BJ (cell line): ENCODE results near the gene RASGRP2. TPM values are rescaled to one million over a fixed set of nuclear protein-coding genes. Genes with fewer than 3 reads are reported as not detected.

Experiments used
- CTCF ChIA-PET: fragments of 350-600 bp; formaldehyde crosslinking; extraction: SDS; loops from one replicate; lab custom pipeline; 2021; ENCODE audit warnings: antibody characterized with exemption, inconsistent platforms; lab: Yijun Ruan, JAX
- POLR2A ChIA-PET: fragments of 300-600 bp; sonication (Branson Sonifier 250); formaldehyde crosslinking; extraction: SDS; loops from one replicate; lab custom pipeline; 2021; ENCODE audit warnings: antibody characterized with exemption; lab: Charles Lee
- DNase-seq: peaks from one replicate; pipeline ENCODE4 v3.0.0-alpha.2; 2011; ENCODE audit warnings: low read depth
- H3K27me3 ChIP-seq: 2 replicates; pipeline ENCODE4 v1.6.0; 2011; ENCODE audit warnings: low read length; ENCODE audit not compliant: control insufficient read depth, insufficient read depth
- H3K36me3 ChIP-seq: 2 replicates; pipeline ENCODE4 v1.5.1; 2011; ENCODE audit warnings: low read length; ENCODE audit not compliant: control insufficient read depth, insufficient read depth
- H3K4me3 ChIP-seq: 2 replicates; pipeline ENCODE4 v1.5.1; 2011; ENCODE audit warnings: low read depth, mild to moderate bottlenecking, control low read depth, low read length
- CTCF ChIP-seq: IDR thresholded peaks from 2 replicates; pipeline ENCODE4 v1.5.1; 2011; ENCODE audit warnings: low read depth, mild to moderate bottlenecking, control low read depth, inconsistent platforms, low read length, moderate library complexity; ENCODE audit not compliant: insufficient read depth
- polyA plus RNA-seq: library from polyadenylated mRNA; depleted of rRNA; stranded (reverse); fragments of >200 nt; gene quantifications from 2 replicates; pipeline ENCODE4 v1.2.3, GENCODE V29; 2011

The RASGRP2 gene
- polyA plus RNA-seq, 1 experiment, result 5.3 TPM

DNA sequence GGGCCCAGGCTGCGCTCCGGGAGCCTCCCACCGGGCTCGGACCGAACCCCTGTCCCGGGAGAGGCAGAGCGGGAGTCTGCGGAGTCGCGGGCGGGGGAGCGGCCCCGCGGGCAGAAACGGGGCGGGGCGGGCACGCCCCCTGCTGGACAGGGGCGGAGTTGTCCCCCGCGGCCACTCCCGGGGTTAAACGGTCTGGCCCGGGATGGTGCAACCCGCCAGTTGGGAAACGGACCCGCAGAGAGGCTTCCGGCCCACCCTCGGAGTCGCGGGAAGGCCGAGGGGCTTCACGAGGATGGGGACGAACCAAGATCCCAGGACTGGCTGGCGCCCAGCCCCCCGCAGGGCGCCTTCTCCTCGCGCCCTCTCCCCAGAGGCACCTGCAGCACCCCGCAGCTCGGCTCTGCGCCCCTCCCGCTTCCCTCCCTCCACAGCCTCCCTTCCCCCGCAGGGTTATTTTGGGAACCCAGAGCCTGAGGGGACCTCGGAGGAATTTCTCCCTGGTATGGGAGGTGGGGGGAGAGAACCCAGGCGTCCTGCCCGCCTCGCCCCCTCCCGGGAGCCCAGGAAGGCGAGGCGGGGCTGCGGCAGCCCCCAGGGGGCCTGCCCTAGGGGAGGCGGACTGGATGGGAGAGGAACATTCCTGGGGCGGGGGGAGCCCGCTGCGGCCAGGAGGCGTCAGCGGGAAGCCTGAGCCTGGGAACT, 902 bp downstream of the RASGRP2 start:
- Histone ChIP-seq H3K36me3 (no peaks in the 10 kb centered on the region), H3K4me3 (peak overlapping the region; percentile 52), H3K27me3 (peaks cover 38% of the 10 kb centered on the region)
- TF ChIP-seq CTCF, result peak; percentile 73
- no peak for DNase-seq
- ChIA-PET CTCF (interaction anchor here (0.6 to 4.7 kb wide), 18 partner anchors 9 to 169 kb away, joined by 3 to 19 read pairs (median 4); partner anchors contain the start of genes PYGM and SF1), POLR2A (no interaction called here)

- Histone ChIP-seq H3K4me3 (peak overlapping the region; percentile 52), H3K36me3 (no peaks in the 10 kb centered on the region), H3K27me3 (peaks cover 38% of the 10 kb centered on the region)
- ChIA-PET CTCF (interaction anchor here (0.9 to 4.7 kb wide), 17 partner anchors 9 to 107 kb away, joined by 3 to 19 read pairs (median 4); partner anchors contain the start of genes PYGM and SF1), POLR2A (no interaction called here)
- no peak for TF ChIP-seq CTCF
- no peak for DNase-seq
Measured at GRCh38 chr11:64742087-64742888, 1.7 kb downstream of the RASGRP2 start.

- CTCF ChIA-PET, result interaction anchor here (0.9 to 4.7 kb wide), 11 partner anchors 8 to 89 kb away, joined by 3 to 19 read pairs (median 6); partner anchors contain the start of gene PYGM
- POLR2A ChIA-PET, result no interaction called here
- no peak for DNase-seq
- Histone ChIP-seq H3K36me3 (no peaks in the 10 kb centered on the region), H3K4me3 (no peak overlapping the region), H3K27me3 (peaks cover 40% of the 10 kb centered on the region)
- no peak for TF ChIP-seq CTCF
Measured at GRCh38 chr11:64741375-64742086, 2.4 kb downstream of the RASGRP2 start.

DNA sequence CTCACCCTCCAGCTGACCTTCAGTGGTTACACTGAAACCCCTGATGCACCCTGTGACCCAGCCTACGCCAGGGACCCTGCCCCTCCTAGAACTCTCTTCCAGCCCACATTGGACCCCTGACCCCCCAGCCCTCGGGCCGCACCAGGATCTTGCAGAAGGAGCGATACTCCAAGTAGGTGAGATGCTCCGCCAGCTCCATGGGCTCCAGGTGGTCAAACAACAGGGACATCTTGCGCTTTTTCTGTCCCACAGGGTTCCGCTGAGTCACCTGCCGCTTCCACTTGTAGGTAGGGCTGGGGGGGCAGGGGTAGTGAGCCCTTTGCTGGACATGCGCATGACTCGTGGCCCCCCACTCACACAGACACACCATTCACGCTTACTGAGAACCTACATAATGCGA, 4.1 kb downstream of the RASGRP2 start:
- Histone ChIP-seq H3K27me3 (peaks cover 41% of the 10 kb centered on the region), H3K4me3 (no peak overlapping the region), H3K36me3 (no peaks in the 10 kb centered on the region)
- TF ChIP-seq CTCF, result no peak
- CTCF ChIA-PET, result interaction anchor here (1.6 to 4.7 kb wide), 2 partner anchors 13 to 51 kb away, joined by 6 to 14 read pairs; no protein-coding TSS in a partner anchor
- POLR2A ChIA-PET, result no interaction called here
- DNase-seq, result no peak
